ENCODE data around the gene DPY19L1.

DPY19L1 gene

GRCh38 chr7:35025369-35025870, 11.9 kb downstream of the DPY19L1 start:
- no peak for DNase-seq
- no peaks in the 10 kb centered on the region for H3K27me3 Mint-ChIP-seq (ENCODE audit: low read depth, poor library complexity)
- no peak for TF ChIP-seq CTCF (IDR thresholded peaks at IDR 0.05)
- no peak overlapping the region for H3K4me3 Mint-ChIP-seq
- peak overlapping the region; percentile 69 for H3K27ac Mint-ChIP-seq
- peaks cover 43% of the 10 kb centered on the region for H3K4me1 Mint-ChIP-seq
- H3K9me3 Mint-ChIP-seq = no peaks in the 10 kb centered on the region
- H3K36me3 Mint-ChIP-seq (ENCODE audit: low read depth) = peaks cover 8% of the 10 kb centered on the region

- Mint-ChIP-seq H3K4me1 (peaks cover 38% of the 10 kb centered on the region), H3K27ac (no peak overlapping the region), H3K27me3 (ENCODE audit: low read depth, poor library complexity) (no peaks in the 10 kb centered on the region), H3K4me3 (no peak overlapping the region), H3K36me3 (ENCODE audit: low read depth) (peaks cover 8% of the 10 kb centered on the region), H3K9me3 (no peaks in the 10 kb centered on the region)
- TF ChIP-seq CTCF (IDR thresholded peaks at IDR 0.05) = no peak
- DNase-seq = no peak
These were observed 13.0 kb downstream of the DPY19L1 start for GRCh38 chr7:35024298-35024697.

GRCh38 chr7:35022725-35023124, 14.6 kb downstream of the DPY19L1 start:
- no peak overlapping the region for H3K27ac Mint-ChIP-seq
- H3K27me3 Mint-ChIP-seq (ENCODE audit: low read depth, poor library complexity) = no peaks in the 10 kb centered on the region
- peaks cover 16% of the 10 kb centered on the region for H3K36me3 Mint-ChIP-seq (ENCODE audit: low read depth)
- H3K9me3 Mint-ChIP-seq = no peaks in the 10 kb centered on the region
- H3K4me1 Mint-ChIP-seq = peaks cover 30% of the 10 kb centered on the region
- no peak for DNase-seq
- no peak for TF ChIP-seq CTCF (IDR thresholded peaks at IDR 0.05)
- H3K4me3 Mint-ChIP-seq = no peak overlapping the region

GRCh38 chr7:35021445-35021844, 15.8 kb downstream of the DPY19L1 start:
- H3K4me3 Mint-ChIP-seq = no peak overlapping the region
- H3K27ac Mint-ChIP-seq = peak overlapping the region; percentile 64
- no peaks in the 10 kb centered on the region for H3K27me3 Mint-ChIP-seq (ENCODE audit: low read depth, poor library complexity)
- no peak for TF ChIP-seq CTCF (IDR thresholded peaks at IDR 0.05)
- H3K9me3 Mint-ChIP-seq = no peaks in the 10 kb centered on the region
- H3K36me3 Mint-ChIP-seq (ENCODE audit: low read depth) = peaks cover 23% of the 10 kb centered on the region
- H3K4me1 Mint-ChIP-seq = peaks cover 23% of the 10 kb centered on the region
- DNase-seq = no peak

- no peak overlapping the region for H3K27ac Mint-ChIP-seq
- H3K9me3 Mint-ChIP-seq = no peaks in the 10 kb centered on the region
- no peak for TF ChIP-seq CTCF (IDR thresholded peaks at IDR 0.05)
- peaks cover 7% of the 10 kb centered on the region for H3K4me1 Mint-ChIP-seq
- peaks cover 35% of the 10 kb centered on the region for H3K36me3 Mint-ChIP-seq (ENCODE audit: low read depth)
- no peak overlapping the region for H3K4me3 Mint-ChIP-seq
- no peaks in the 10 kb centered on the region for H3K27me3 Mint-ChIP-seq (ENCODE audit: low read depth, poor library complexity)
- no peak for DNase-seq
These were observed 17.5 kb downstream of the DPY19L1 start for GRCh38 chr7:35019801-35020200.

- no peak for DNase-seq
These were observed 18.0 kb downstream of the DPY19L1 start for GRCh38 chr7:35019179-35019729.

More at GRCh38 chr7:35019179-35019729, 18.0 kb downstream of the DPY19L1 start:
- no peaks in the 10 kb centered on the region for H3K9me3 Mint-ChIP-seq
- H3K27me3 Mint-ChIP-seq (ENCODE audit: low read depth, poor library complexity) = no peaks in the 10 kb centered on the region
- no peak for TF ChIP-seq CTCF (IDR thresholded peaks at IDR 0.05)
- H3K4me1 Mint-ChIP-seq = peaks cover 2% of the 10 kb centered on the region
- H3K4me3 Mint-ChIP-seq = no peak overlapping the region
- peaks cover 32% of the 10 kb centered on the region for H3K36me3 Mint-ChIP-seq (ENCODE audit: low read depth)
- H3K27ac Mint-ChIP-seq = peak overlapping the region; percentile 15

Data from nephron progenitor cell (in vitro differentiated cells).